ENCODE results near the gene TDRD7.

The TDRD7 gene

GRCh38 chr9:97427885-97428284 lies 16.0 kb downstream of the TDRD7 start (continued):
- TF ChIP-seq, protein P1, sequence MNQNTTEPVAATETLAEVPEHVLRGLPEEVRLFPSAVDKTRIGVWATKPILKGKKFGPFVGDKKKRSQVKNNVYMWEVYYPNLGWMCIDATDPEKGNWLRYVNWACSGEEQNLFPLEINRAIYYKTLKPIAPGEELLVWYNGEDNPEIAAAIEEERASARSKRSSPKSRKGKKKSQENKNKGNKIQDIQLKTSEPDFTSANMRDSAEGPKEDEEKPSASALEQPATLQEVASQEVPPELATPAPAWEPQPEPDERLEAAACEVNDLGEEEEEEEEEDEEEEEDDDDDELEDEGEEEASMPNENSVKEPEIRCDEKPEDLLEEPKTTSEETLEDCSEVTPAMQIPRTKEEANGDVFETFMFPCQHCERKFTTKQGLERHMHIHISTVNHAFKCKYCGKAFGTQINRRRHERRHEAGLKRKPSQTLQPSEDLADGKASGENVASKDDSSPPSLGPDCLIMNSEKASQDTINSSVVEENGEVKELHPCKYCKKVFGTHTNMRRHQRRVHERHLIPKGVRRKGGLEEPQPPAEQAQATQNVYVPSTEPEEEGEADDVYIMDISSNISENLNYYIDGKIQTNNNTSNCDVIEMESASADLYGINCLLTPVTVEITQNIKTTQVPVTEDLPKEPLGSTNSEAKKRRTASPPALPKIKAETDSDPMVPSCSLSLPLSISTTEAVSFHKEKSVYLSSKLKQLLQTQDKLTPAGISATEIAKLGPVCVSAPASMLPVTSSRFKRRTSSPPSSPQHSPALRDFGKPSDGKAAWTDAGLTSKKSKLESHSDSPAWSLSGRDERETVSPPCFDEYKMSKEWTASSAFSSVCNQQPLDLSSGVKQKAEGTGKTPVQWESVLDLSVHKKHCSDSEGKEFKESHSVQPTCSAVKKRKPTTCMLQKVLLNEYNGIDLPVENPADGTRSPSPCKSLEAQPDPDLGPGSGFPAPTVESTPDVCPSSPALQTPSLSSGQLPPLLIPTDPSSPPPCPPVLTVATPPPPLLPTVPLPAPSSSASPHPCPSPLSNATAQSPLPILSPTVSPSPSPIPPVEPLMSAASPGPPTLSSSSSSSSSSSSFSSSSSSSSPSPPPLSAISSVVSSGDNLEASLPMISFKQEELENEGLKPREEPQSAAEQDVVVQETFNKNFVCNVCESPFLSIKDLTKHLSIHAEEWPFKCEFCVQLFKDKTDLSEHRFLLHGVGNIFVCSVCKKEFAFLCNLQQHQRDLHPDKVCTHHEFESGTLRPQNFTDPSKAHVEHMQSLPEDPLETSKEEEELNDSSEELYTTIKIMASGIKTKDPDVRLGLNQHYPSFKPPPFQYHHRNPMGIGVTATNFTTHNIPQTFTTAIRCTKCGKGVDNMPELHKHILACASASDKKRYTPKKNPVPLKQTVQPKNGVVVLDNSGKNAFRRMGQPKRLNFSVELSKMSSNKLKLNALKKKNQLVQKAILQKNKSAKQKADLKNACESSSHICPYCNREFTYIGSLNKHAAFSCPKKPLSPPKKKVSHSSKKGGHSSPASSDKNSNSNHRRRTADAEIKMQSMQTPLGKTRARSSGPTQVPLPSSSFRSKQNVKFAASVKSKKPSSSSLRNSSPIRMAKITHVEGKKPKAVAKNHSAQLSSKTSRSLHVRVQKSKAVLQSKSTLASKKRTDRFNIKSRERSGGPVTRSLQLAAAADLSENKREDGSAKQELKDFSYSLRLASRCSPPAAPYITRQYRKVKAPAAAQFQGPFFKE (tag by site-specific recombination; IDR thresholded peaks at IDR 0.05; ENCODE audit: borderline replicate concordance): no peak
- no peak for TF ChIP-seq ZNF184 (tag by site-specific recombination; IDR thresholded peaks at IDR 0.05)
- TF ChIP-seq, protein P2, sequence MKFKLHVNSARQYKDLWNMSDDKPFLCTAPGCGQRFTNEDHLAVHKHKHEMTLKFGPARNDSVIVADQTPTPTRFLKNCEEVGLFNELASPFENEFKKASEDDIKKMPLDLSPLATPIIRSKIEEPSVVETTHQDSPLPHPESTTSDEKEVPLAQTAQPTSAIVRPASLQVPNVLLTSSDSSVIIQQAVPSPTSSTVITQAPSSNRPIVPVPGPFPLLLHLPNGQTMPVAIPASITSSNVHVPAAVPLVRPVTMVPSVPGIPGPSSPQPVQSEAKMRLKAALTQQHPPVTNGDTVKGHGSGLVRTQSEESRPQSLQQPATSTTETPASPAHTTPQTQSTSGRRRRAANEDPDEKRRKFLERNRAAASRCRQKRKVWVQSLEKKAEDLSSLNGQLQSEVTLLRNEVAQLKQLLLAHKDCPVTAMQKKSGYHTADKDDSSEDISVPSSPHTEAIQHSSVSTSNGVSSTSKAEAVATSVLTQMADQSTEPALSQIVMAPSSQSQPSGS (tag by site-specific recombination; IDR thresholded peaks at IDR 0.05; ENCODE audit: low read depth): no peak
- TF ChIP-seq HIC1 (tag by site-specific recombination; IDR thresholded peaks at IDR 0.05): no peak
- TF ChIP-seq ZFP69B (tag by site-specific recombination; IDR thresholded peaks at IDR 0.05): no peak
- no peak for TF ChIP-seq GLI4 (tag by site-specific recombination; IDR thresholded peaks at IDR 0.05)

DNA sequence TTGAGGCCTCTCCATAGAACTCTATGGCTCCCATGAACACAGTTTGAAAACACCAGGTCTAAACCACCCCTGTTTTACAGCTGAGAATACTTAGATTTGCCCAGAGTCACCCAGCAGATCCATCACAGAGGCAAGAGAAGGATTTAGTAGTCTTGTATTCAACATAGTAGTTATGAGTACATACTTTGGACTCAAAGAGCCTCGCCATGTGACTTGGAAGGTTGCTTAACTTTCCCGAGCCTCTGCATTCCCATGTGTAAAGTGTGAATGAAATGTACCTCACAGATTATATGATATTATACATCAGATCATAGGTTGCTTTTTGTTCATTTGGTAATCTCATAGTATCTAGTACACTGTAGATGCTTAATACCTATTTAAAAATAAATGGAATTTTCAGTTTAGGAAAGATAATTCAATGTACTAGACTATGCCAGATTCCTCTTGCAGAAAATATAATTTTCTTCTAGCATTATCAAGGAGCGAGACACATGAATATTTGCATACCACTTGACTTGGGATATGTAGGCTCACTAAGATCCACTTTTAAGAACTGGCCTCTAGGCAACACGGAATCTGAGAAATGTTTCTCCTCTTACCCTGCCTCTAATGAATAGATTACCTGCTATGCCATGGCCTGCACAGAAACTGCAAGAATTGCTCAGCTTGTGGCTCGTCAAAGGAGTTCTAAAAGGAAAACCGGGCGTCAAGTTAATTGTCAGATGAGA lies 18.6 kb downstream of the TDRD7 start:
- no peaks in the 10 kb centered on the region for H3K4me1 ChIP-seq (ENCODE audit: control insufficient read depth, insufficient read depth, low read length)
- peaks cover 0 to 52% of the 10 kb centered on the region in 2 experiments; a peak in 2 of 3 replicates for H3K36me3 ChIP-seq (ENCODE audit: control insufficient read depth in 2 of 2, insufficient read depth in 1 of 2, low read length in 2 of 2)
- no peak overlapping the region for H3K4me3 ChIP-seq (ENCODE audit: low read depth, low read length)
- POLR2A ChIA-PET: interaction anchor here (0.6 kb wide), 1 partner anchor 12 kb away, joined by 3 read pairs; no protein-coding TSS in a partner anchor
- no peak for TF ChIP-seq KLF8 (tag by site-specific recombination; IDR thresholded peaks at IDR 0.05)
- TF ChIP-seq ZNF202 (tag by site-specific recombination; IDR thresholded peaks at IDR 0.05; ENCODE audit: borderline replicate concordance): no peak
- TF ChIP-seq ZBTB1 (tag by site-specific recombination; IDR thresholded peaks at IDR 0.05): no peak
- no peak for TF ChIP-seq ZNF133 (tag by site-specific recombination; IDR thresholded peaks at IDR 0.05)
- TF ChIP-seq ZNF223 (tag by site-specific recombination; IDR thresholded peaks at IDR 0.05): no peak
- no peak for TF ChIP-seq ZFP3 (tag by site-specific recombination; IDR thresholded peaks at IDR 0.05; ENCODE audit: low read depth)
- TF ChIP-seq OVOL3 (tag by site-specific recombination; IDR thresholded peaks at IDR 0.05): no peak
- no peak for TF ChIP-seq MYNN (tag by site-specific recombination; IDR thresholded peaks at IDR 0.05; ENCODE audit: borderline replicate concordance)
- TF ChIP-seq, protein P3, sequence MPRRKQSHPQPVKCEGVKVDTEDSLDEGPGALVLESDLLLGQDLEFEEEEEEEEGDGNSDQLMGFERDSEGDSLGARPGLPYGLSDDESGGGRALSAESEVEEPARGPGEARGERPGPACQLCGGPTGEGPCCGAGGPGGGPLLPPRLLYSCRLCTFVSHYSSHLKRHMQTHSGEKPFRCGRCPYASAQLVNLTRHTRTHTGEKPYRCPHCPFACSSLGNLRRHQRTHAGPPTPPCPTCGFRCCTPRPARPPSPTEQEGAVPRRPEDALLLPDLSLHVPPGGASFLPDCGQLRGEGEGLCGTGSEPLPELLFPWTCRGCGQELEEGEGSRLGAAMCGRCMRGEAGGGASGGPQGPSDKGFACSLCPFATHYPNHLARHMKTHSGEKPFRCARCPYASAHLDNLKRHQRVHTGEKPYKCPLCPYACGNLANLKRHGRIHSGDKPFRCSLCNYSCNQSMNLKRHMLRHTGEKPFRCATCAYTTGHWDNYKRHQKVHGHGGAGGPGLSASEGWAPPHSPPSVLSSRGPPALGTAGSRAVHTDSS (tag by site-specific recombination; IDR thresholded peaks at IDR 0.05): no peak
- TF ChIP-seq ZNF549 (tag by site-specific recombination; IDR thresholded peaks at IDR 0.05): no peak
- no peak for TF ChIP-seq KLF9 (tag by site-specific recombination; IDR thresholded peaks at IDR 0.05; ENCODE audit: low read depth)
- no peak for TF ChIP-seq SCRT2 (tag by site-specific recombination; IDR thresholded peaks at IDR 0.05)
- no peak for TF ChIP-seq ZBTB8A (tag by site-specific recombination; IDR thresholded peaks at IDR 0.05)
- no peak for TF ChIP-seq TRIM28 (IDR thresholded peaks at IDR 0.05; ENCODE audit: borderline replicate concordance, low read length)
- TF ChIP-seq ZNF274 (IDR thresholded peaks at IDR 0.05; ENCODE audit: low read length): no peak
- no peak for TF ChIP-seq ZNF274 (tag by site-specific recombination; IDR thresholded peaks at IDR 0.05; ENCODE audit: borderline replicate concordance)
- no peak overlapping the region for H3K27ac ChIP-seq (ENCODE audit: extremely low read depth, low read depth, low read length)
- no peaks in the 10 kb centered on the region for H3K9me3 ChIP-seq (ENCODE audit: control insufficient read depth, insufficient read depth, low read depth, low read length)
- CTCF ChIA-PET: interaction anchor here (0.9 kb wide), 1 partner anchor 11 kb away, joined by 4 read pairs; no protein-coding TSS in a partner anchor

Data from HEK293 (cell line).